ENCODE data around the gene SLC25A44. TPM values are rescaled to one million over a fixed set of nuclear protein-coding genes. Genes with fewer than 3 reads are reported as not detected.

Gene SLC25A44
- total and polyA plus RNA-seq, 2 donors (not counting 1 experiment from before 2014, with no cell fraction given) = 14.9 to 27.2 TPM

DNA sequence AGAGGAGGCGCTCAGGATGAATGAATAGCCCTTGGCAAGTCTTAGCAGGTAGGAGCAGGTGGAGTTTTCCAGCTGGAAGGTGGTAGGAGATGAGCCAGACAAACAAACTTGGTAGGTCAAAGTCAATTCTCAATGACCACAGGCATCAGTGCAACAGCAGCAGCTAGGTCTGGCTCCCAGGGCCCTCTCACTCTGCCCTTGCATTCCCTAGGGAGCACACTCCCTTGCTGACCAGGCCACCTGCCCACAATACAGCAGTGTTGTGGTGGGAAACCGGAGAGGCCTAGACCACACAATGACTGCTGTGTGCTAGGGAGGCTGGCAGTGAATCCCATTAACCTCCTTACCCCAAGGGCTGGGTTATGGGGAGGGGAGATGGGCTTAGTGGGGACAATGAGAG, 67.0 kb downstream of the SLC25A44 start:
- H3K4me2 ChIP-seq (replicated peaks; ENCODE audit: low read depth, low read length, poor library complexity, severe bottlenecking) = no peak overlapping the region
- POLR2A ChIA-PET = interaction anchor here (0.6 kb wide), 1 partner anchor 36 kb away, joined by 3 read pairs; no protein-coding TSS in a partner anchor

More for the DNA sequence above, 67.0 kb downstream of the SLC25A44 start:
- Histone ChIP-seq H3K27ac (ENCODE audit: low read length in 2 of 2) (no peak overlapping the region), H2AFZ (ENCODE audit: insufficient read depth, low read depth, low read length, poor library complexity, severe bottlenecking) (no peak overlapping the region), H3K36me3 (replicated peaks in 1 of 2; ENCODE audit: control extremely low read depth in 1 of 2, control insufficient read depth in 1 of 2, extremely low read depth in 1 of 2, insufficient read depth in 2 of 2, low read length in 1 of 2) (peaks cover 8 to 81% of the 10 kb centered on the region in 2 experiments), H4K20me1 (ENCODE audit: control insufficient read depth, insufficient read depth, low read length, poor library complexity, severe bottlenecking) (no peaks in the 10 kb centered on the region), H3K4me3 (ENCODE audit: control extremely low read depth in 1 of 5, extremely low read depth in 1 of 5, insufficient read depth in 1 of 5, low read depth in 2 of 5, low read length in 4 of 5) (no peak overlapping the region), H3K27me3 (replicated peaks in 1 of 4; ENCODE audit: control extremely low read depth in 1 of 4, control insufficient read depth in 3 of 4, insufficient read depth in 4 of 4, low read length in 3 of 4) (no peaks in the 10 kb centered on the region), H3K9me3 (ENCODE audit: control extremely low read depth in 1 of 3, control insufficient read depth in 2 of 3, insufficient read depth in 1 of 3, low read length in 2 of 3) (no peaks in the 10 kb centered on the region), H3K9ac (ENCODE audit: low read length) (no peak overlapping the region), H3K79me2 (ENCODE audit: control insufficient read depth, insufficient read depth, low read length) (no peaks in the 10 kb centered on the region), H3K4me1 (ENCODE audit: control insufficient read depth in 2 of 2, insufficient read depth in 2 of 2, low read length in 2 of 2) (no peaks in the 10 kb centered on the region)
- CTCF ChIA-PET = no interaction called here
- Mint-ChIP-seq H3K4me1 (no peaks in the 10 kb centered on the region), H3K27ac (no peak overlapping the region), H3K27me3 (no peaks in the 10 kb centered on the region), H3K9me3 (ENCODE audit: insufficient read depth) (no peaks in the 10 kb centered on the region), H3K4me3 (no peak overlapping the region)
- intact Hi-C loops (cut with micrococcal nuclease) = no loop called here
- DNase-seq = no peak
- ATAC-seq (ENCODE audit: low read depth) = no peak
- 100% methylated on average over 1 of the region's 2 CpGs for whole genome bisulfite sequencing (ENCODE audit: insufficient coverage)
- no peak for TF ChIP-seq EZH2 (IDR thresholded peaks at IDR 0.05; ENCODE audit: borderline replicate concordance, insufficient read depth, low read depth, low read length, poor library complexity, severe bottlenecking)
- TF ChIP-seq, protein P1, sequence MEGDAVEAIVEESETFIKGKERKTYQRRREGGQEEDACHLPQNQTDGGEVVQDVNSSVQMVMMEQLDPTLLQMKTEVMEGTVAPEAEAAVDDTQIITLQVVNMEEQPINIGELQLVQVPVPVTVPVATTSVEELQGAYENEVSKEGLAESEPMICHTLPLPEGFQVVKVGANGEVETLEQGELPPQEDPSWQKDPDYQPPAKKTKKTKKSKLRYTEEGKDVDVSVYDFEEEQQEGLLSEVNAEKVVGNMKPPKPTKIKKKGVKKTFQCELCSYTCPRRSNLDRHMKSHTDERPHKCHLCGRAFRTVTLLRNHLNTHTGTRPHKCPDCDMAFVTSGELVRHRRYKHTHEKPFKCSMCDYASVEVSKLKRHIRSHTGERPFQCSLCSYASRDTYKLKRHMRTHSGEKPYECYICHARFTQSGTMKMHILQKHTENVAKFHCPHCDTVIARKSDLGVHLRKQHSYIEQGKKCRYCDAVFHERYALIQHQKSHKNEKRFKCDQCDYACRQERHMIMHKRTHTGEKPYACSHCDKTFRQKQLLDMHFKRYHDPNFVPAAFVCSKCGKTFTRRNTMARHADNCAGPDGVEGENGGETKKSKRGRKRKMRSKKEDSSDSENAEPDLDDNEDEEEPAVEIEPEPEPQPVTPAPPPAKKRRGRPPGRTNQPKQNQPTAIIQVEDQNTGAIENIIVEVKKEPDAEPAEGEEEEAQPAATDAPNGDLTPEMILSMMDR (IDR thresholded peaks at IDR 0.05) = no peak

Small RNA genes within 50 kb of the gene (small RNA-seq; reads per million reads assigned to genes)
- not detected for gene RF00568 (ENCODE audit: insufficient read length, low read depth, low replicate concordance)

Other genes with a start within 250 kb of the SLC25A44 start
- gene ARHGEF2, start 215.6 kb upstream of the SLC25A44 start, total RNA-seq = 245 and 247 TPM in 2 replicates
- 241 and 269 TPM in 2 replicates for gene ARHGEF2, start 215.6 kb upstream of the SLC25A44 start, polyA plus RNA-seq
- gene SSR2, start 173.2 kb upstream of the SLC25A44 start, total RNA-seq = 160 and 161 TPM in 2 replicates
- 359 and 386 TPM in 2 replicates for gene SSR2, start 173.2 kb upstream of the SLC25A44 start, polyA plus RNA-seq
- gene UBQLN4, start 140.3 kb upstream of the SLC25A44 start, total RNA-seq = 35.1 and 39.0 TPM in 2 replicates
- 20.9 and 24.1 TPM in 2 replicates for gene UBQLN4, start 140.3 kb upstream of the SLC25A44 start, polyA plus RNA-seq
- 31.5 and 37.8 TPM in 2 replicates for gene LAMTOR2, start 139.3 kb upstream of the SLC25A44 start, total RNA-seq
- gene LAMTOR2, start 139.3 kb upstream of the SLC25A44 start, polyA plus RNA-seq = 27.9 and 55.9 TPM in 2 replicates
- 0.69 and 1.1 TPM in 2 replicates for gene RAB25, start 132.9 kb upstream of the SLC25A44 start, total RNA-seq
- gene RAB25, start 132.9 kb upstream of the SLC25A44 start, polyA plus RNA-seq = 0.81 and 2.2 TPM in 2 replicates
- 0.73 and 1.1 TPM in 2 replicates for gene MEX3A, start 111.6 kb upstream of the SLC25A44 start, total RNA-seq
- gene MEX3A, start 111.6 kb upstream of the SLC25A44 start, polyA plus RNA-seq = 0.22 and 0.27 TPM in 2 replicates
- 28.7 and 32.3 TPM in 2 replicates for gene LMNA, start 79.4 kb upstream of the SLC25A44 start, total RNA-seq
- gene LMNA, start 79.4 kb upstream of the SLC25A44 start, polyA plus RNA-seq = 19.4 and 53.1 TPM in 2 replicates
- 6.4 and 9.2 TPM in 2 replicates for gene SEMA4A, start 40.5 kb upstream of the SLC25A44 start, total RNA-seq
- 15.5 and 23.2 TPM in 2 replicates for gene SEMA4A, start 40.5 kb upstream of the SLC25A44 start, polyA plus RNA-seq
- 58.3 and 64.3 TPM in 2 replicates for gene PMF1, start 18.9 kb downstream of the SLC25A44 start, total RNA-seq
- 101 and 114 TPM in 2 replicates for gene PMF1, start 18.9 kb downstream of the SLC25A44 start, polyA plus RNA-seq
- 7.4 and 8.3 TPM in 2 replicates for gene BGLAP, start 48.1 kb downstream of the SLC25A44 start, total RNA-seq
- gene BGLAP, start 48.1 kb downstream of the SLC25A44 start, polyA plus RNA-seq = 1.4 and 3.1 TPM in 2 replicates
- 1.4 and 1.8 TPM in 2 replicates for gene PAQR6, start 54.0 kb downstream of the SLC25A44 start, total RNA-seq
- 1.3 and 1.8 TPM in 2 replicates for gene PAQR6, start 54.0 kb downstream of the SLC25A44 start, polyA plus RNA-seq
- gene SMG5, start 88.7 kb downstream of the SLC25A44 start, total RNA-seq = 74.0 and 77.0 TPM in 2 replicates
- gene SMG5, start 88.7 kb downstream of the SLC25A44 start, polyA plus RNA-seq = 45.8 and 53.5 TPM in 2 replicates
- gene TMEM79, start 90.2 kb downstream of the SLC25A44 start, total RNA-seq = 9.9 and 11.5 TPM in 2 replicates
- 16.9 and 19.1 TPM in 2 replicates for gene TMEM79, start 90.2 kb downstream of the SLC25A44 start, polyA plus RNA-seq
- gene GLMP, start 101.6 kb downstream of the SLC25A44 start, total RNA-seq = 21.2 and 21.3 TPM in 2 replicates
- gene GLMP, start 101.6 kb downstream of the SLC25A44 start, polyA plus RNA-seq = 4.2 and 10.2 TPM in 2 replicates
- 0.49 TPM in 1 of 2 replicates, not detected in the other for gene VHLL, start 105.2 kb downstream of the SLC25A44 start, total RNA-seq
- gene VHLL, start 105.2 kb downstream of the SLC25A44 start, polyA plus RNA-seq = 0.36 and 0.45 TPM in 2 replicates
- gene CCT3, start 144.2 kb downstream of the SLC25A44 start, total RNA-seq = 106 and 109 TPM in 2 replicates
- gene CCT3, start 144.2 kb downstream of the SLC25A44 start, polyA plus RNA-seq = 78.4 and 107 TPM in 2 replicates
- 0.69 TPM in 1 of 2 replicates, not detected in the other for gene TSACC, start 144.4 kb downstream of the SLC25A44 start, total RNA-seq
- 1.2 TPM in 1 of 2 replicates, not detected in the other for gene TSACC, start 144.4 kb downstream of the SLC25A44 start, polyA plus RNA-seq
- not detected in 2 replicates for gene RHBG, start 175.1 kb downstream of the SLC25A44 start, total RNA-seq
- gene RHBG, start 175.1 kb downstream of the SLC25A44 start, polyA plus RNA-seq = not detected in 2 replicates